ENCODE measurements around the gene PSMA2. TPM values are rescaled to one million over a fixed set of nuclear protein-coding genes. Genes with fewer than 3 reads are reported as not detected.
A peak's percentile ranks its signal among the peaks of the same experiment; 100 is the strongest.
"Not testable (repeated sequence)": the region's sequence is repeated elsewhere in the genome, so short reads cannot be mapped to it uniquely, and the experiment has no call there.

PSMA2 gene
- polyA plus RNA-seq, 3 donors = 61.1 to 124 (median 95.5) TPM

- H3K27ac ChIP-seq (ENCODE audit: low read depth, low read length) = no peak overlapping the region
- WGBS, 3 donors = 68 to 73% (median 69%) methylated on average over 6 of the region's 6 CpGs
These were observed 18.0 kb downstream of the PSMA2 start for GRCh38 chr7:42914009-42914408.

- 29 to 57% (median 42%) methylated on average over 2 of the region's 2 CpGs for WGBS, 3 donors
- no peak overlapping the region for H3K27ac ChIP-seq (ENCODE audit: low read depth, low read length)
These were observed 18.4 kb downstream of the PSMA2 start for GRCh38 chr7:42913591-42913990.

GRCh38 chr7:42911454-42912447 lies 20.2 kb downstream of the PSMA2 start, which contains the start of gene C7orf25:
Gene C7orf25, minus strand, starts transcription at chr7:42912070. Its CDS starts 1,170 bp downstream, at chr7:42910900.
- peak within 1 kb of the TSS; percentile 61 for H3K27ac ChIP-seq (ENCODE audit: low read depth, low read length)
- 0 to 1% (median 0%) methylated on average over 79 to 95 of the region's 95 CpGs for WGBS, 3 donors

- H3K27ac ChIP-seq (ENCODE audit: low read depth, low read length) = no peak overlapping the region
- WGBS, 3 donors = 86 to 96% (median 96%) methylated on average over 2 of the region's 2 CpGs
These were observed 21.7 kb downstream of the PSMA2 start for GRCh38 chr7:42910306-42910705.

GRCh38 chr7:42907316-42907715 lies 24.7 kb downstream of the PSMA2 start:
- H3K27ac ChIP-seq (ENCODE audit: low read depth, low read length) = no peak overlapping the region

GRCh38 chr7:42906181-42906580 lies 25.8 kb downstream of the PSMA2 start:
- H3K27ac ChIP-seq (ENCODE audit: low read depth, low read length) = no peak overlapping the region
- WGBS, 3 donors = 96 to 100% (median 98%) methylated on average over 1 of the region's 1 CpG

DNA sequence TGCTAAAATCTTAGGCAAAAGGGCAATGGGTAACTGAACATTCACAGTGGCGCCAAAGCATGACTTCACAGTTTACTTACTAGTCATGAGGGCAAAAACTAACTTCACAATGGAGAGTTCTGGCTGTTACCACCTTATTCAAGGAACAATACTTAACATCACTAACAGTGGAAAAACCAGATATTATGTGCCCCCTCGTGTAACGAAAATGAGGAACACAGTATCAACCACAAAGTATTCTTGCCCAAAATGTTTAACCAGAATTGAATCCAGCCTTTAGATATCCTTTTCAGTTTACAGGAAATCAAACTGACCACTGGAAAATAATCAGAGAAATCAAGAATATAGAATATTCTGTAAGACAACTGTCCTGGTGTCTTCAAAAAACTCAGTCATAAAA lies 29.6 kb downstream of the PSMA2 start:
- no peak overlapping the region for H3K27ac ChIP-seq (ENCODE audit: low read depth, low read length)
- 56 to 66% (median 58%) methylated on average over 3 of the region's 3 CpGs for WGBS, 3 donors

GRCh38 chr7:42900842-42901241 lies 31.1 kb downstream of the PSMA2 start:
- no peak overlapping the region for H3K27ac ChIP-seq (ENCODE audit: low read depth, low read length)

GRCh38 chr7:42893346-42894240 lies 38.4 kb downstream of the PSMA2 start:
- 76 to 87% (median 80%) methylated on average over 9 of the region's 9 CpGs for WGBS, 3 donors
- no peak overlapping the region for H3K27ac ChIP-seq (ENCODE audit: low read depth, low read length)

- no peak overlapping the region for H3K27ac ChIP-seq (ENCODE audit: low read depth, low read length)
These were observed 45.0 kb downstream of the PSMA2 start for GRCh38 chr7:42886893-42887505.

DNA sequence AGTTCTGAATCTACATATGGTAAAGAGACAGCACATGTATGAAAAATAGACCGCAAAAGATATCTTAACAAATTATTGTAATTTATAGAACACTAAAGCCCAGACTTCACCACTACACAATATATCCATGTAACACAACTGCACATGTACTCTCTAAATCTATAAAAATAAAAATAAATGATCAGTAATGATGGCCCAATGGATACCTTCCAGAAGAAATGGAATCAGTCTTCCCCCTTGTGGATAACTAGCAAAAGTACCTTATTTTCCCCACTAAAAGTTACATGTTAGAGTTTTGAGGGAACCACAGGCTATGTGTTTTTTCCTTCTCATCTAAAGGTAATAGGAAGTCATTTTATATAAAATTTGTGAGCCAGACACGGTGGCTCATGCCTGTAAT lies 45.8 kb downstream of the PSMA2 start:
- WGBS, 3 donors = 69 to 80% (median 76%) methylated on average over 2 of the region's 2 CpGs

GRCh38 chr7:42885183-42885582 lies 46.8 kb downstream of the PSMA2 start:
- H3K27ac ChIP-seq (ENCODE audit: low read depth, low read length) = not testable (repeated sequence)
- 93 to 95% (median 94%) methylated on average over 8 of the region's 8 CpGs for WGBS, 3 donors

More for the DNA sequence above, 45.8 kb downstream of the PSMA2 start:
- H3K27ac ChIP-seq (ENCODE audit: low read depth, low read length) = no peak overlapping the region

DNA sequence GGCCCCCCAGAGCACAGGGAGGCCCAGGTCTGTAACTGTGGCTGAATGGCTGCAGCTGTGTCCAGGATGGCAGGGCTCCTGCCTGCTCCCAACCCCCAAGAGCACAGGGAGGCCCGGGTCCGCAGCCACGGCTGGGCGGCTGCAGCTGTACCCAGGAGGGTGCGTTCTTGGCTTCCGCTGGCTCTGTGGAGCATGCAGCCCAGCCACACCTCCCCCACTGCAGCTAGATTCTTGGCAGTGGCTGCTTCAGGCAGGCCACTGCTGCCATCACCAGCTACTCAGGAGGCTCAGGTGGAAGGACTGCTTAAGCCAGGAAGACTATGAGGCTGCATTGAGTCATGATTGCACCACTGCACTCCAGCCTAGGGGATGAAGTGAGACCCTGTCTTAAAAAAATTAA lies 48.0 kb downstream of the PSMA2 start:
- 82 to 90% (median 85%) methylated on average over 6 of the region's 6 CpGs for WGBS, 3 donors
- no peak overlapping the region for H3K27ac ChIP-seq (ENCODE audit: low read depth, low read length)

DNA sequence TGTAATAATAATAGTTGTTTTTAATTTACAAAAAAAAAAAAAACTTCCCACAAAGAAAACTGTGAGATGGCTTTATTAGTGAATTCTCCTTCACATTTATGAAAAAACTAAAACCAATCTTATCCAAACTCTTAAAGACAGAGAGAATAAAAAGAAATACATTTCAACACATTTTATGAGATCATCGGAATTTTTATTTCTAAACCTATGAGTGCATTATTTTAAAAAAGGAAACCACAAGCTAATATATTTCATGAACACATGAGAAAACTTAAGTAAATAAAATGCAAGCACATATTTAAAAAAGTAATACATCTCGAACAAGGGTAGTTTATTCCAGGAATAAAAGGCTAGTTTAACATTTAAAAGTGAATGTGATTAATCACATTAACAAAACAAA lies 51.6 kb downstream of the PSMA2 start:
- no peak overlapping the region for H3K27ac ChIP-seq (ENCODE audit: low read depth, low read length)
- WGBS, 3 donors = 78 to 89% (median 83%) methylated on average over 2 of the region's 2 CpGs

- no peak overlapping the region for H3K27ac ChIP-seq (ENCODE audit: low read depth, low read length)
- 55 to 94% (median 74%) methylated on average over 3 of the region's 3 CpGs for WGBS, 3 donors
These were observed 53.7 kb downstream of the PSMA2 start for GRCh38 chr7:42878303-42878702.

DNA sequence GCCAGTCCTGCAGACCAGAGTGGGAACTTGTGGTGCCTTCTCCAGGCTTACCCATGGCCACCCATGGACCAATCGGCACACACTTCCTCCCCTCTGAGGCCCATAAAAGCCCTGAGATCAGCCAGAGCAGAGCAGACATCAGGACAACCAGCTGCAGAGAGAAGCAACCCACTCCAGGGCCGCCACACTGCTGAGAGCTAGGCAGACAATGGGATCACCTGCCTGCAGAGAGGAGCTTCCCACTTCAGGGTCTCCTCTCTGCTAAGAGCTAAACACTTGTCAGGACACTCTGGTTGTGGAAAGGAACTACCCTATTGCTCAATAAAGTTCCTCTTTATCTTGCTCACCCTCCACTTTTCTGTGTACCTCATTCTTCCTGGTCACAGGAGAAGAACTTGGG lies 54.1 kb downstream of the PSMA2 start:
- H3K27ac ChIP-seq (ENCODE audit: low read depth, low read length) = no peak overlapping the region
- 45 to 83% (median 60%) methylated on average over 2 of the region's 2 CpGs for WGBS, 3 donors

GRCh38 chr7:42876182-42877068 lies 55.5 kb downstream of the PSMA2 start:
- H3K27ac ChIP-seq (ENCODE audit: low read depth, low read length) = no peak overlapping the region
- 34 to 42% (median 41%) methylated on average over 5 of the region's 5 CpGs for WGBS, 3 donors

All from adipose tissue (tissue), 3 donors.